ENCODE results near the gene ZNF547.

Gene ZNF547

GRCh38 chr19:57319869-57320179, 43.5 kb upstream of the ZNF547 start:
- Histone ChIP-seq H3K4me3 (ENCODE audit: low read length) (peak overlapping the region; percentile 74), H3K4me2 (ENCODE audit: low read length) (peak overlapping the region; percentile 62), H3K4me1 (ENCODE audit: control insufficient read depth, low read length) (peaks cover 14% of the 10 kb centered on the region), H3K36me3 (ENCODE audit: control insufficient read depth, low read length) (no peaks in the 10 kb centered on the region), H3K79me2 (ENCODE audit: control insufficient read depth, low read length) (no peaks in the 10 kb centered on the region), H4K20me1 (ENCODE audit: control insufficient read depth, insufficient read depth, low read depth, low read length) (no peaks in the 10 kb centered on the region), H3F3A (ENCODE audit: control insufficient read depth, insufficient read depth) (no peaks in the 10 kb centered on the region), H3K27me3 (ENCODE audit: control insufficient read depth, low read length) (no peaks in the 10 kb centered on the region), H3K27ac (ENCODE audit: low read depth, low read length) (no peak overlapping the region), H3K9me2 (replicated peaks; ENCODE audit: control insufficient read depth, low read length) (no peaks in the 10 kb centered on the region), H3K9me3 (ENCODE audit: control insufficient read depth, insufficient read depth, low read length) (peaks cover 40% of the 10 kb centered on the region)
- TF ChIP-seq EZH2phosphoT487 (IDR thresholded peaks at IDR 0.05; ENCODE audit: borderline replicate concordance, low read length) (no peak), CTCF (IDR thresholded peaks at IDR 0.05; ENCODE audit: low read depth, low read length, poor library complexity, severe bottlenecking) (no peak)

- peak within 1 kb of the TSS; percentile 62 for H3K4me2 ChIP-seq (ENCODE audit: low read length)
- no peak within 1 kb of the TSS for H3K27ac ChIP-seq (ENCODE audit: low read depth, low read length)
- H3K4me1 ChIP-seq (ENCODE audit: control insufficient read depth, low read length): peaks cover 14% of the 10 kb centered on the region
- TF ChIP-seq EZH2phosphoT487 (IDR thresholded peaks at IDR 0.05; ENCODE audit: borderline replicate concordance, low read length): no peak
- TF ChIP-seq CTCF (IDR thresholded peaks at IDR 0.05; ENCODE audit: low read depth, low read length, poor library complexity, severe bottlenecking): no peak
- peaks cover 39% of the 10 kb centered on the region for H3K9me3 ChIP-seq (ENCODE audit: control insufficient read depth, insufficient read depth, low read length)
- H3K4me3 ChIP-seq (ENCODE audit: low read length): peak within 1 kb of the TSS; percentile 74
- H3K36me3 ChIP-seq (ENCODE audit: control insufficient read depth, low read length): no peaks in the 10 kb centered on the region
- H3K27me3 ChIP-seq (ENCODE audit: control insufficient read depth, low read length): no peaks in the 10 kb centered on the region
- H3K9me2 ChIP-seq (replicated peaks; ENCODE audit: control insufficient read depth, low read length): no peaks in the 10 kb centered on the region
- H3K79me2 ChIP-seq (ENCODE audit: control insufficient read depth, low read length): no peaks in the 10 kb centered on the region
- no peaks in the 10 kb centered on the region for H3F3A ChIP-seq (ENCODE audit: control insufficient read depth, insufficient read depth)
- no peaks in the 10 kb centered on the region for H4K20me1 ChIP-seq (ENCODE audit: control insufficient read depth, insufficient read depth, low read depth, low read length)
These were observed 42.9 kb upstream of the ZNF547 start, which contains the start of gene ZNF543 for GRCh38 chr19:57320180-57321084. Gene ZNF543, plus strand, starts transcription at chr19:57320472. Its CDS starts 382 bp downstream, at chr19:57320854.

GRCh38 chr19:57321116-57321515, 42.2 kb upstream of the ZNF547 start:
- Histone ChIP-seq H3K27me3 (ENCODE audit: control insufficient read depth, low read length) (no peaks in the 10 kb centered on the region), H3K4me2 (ENCODE audit: low read length) (peak overlapping the region; percentile 62), H3K9me2 (replicated peaks; ENCODE audit: control insufficient read depth, low read length) (no peaks in the 10 kb centered on the region), H3K4me3 (ENCODE audit: low read length) (peak overlapping the region; percentile 74), H3K36me3 (ENCODE audit: control insufficient read depth, low read length) (no peaks in the 10 kb centered on the region), H3K27ac (ENCODE audit: low read depth, low read length) (no peak overlapping the region), H4K20me1 (ENCODE audit: control insufficient read depth, insufficient read depth, low read depth, low read length) (no peaks in the 10 kb centered on the region), H3F3A (ENCODE audit: control insufficient read depth, insufficient read depth) (no peaks in the 10 kb centered on the region), H3K9me3 (ENCODE audit: control insufficient read depth, insufficient read depth, low read length) (peaks cover 35% of the 10 kb centered on the region), H3K79me2 (ENCODE audit: control insufficient read depth, low read length) (no peaks in the 10 kb centered on the region), H3K4me1 (ENCODE audit: control insufficient read depth, low read length) (peaks cover 14% of the 10 kb centered on the region)
- TF ChIP-seq EZH2phosphoT487 (IDR thresholded peaks at IDR 0.05; ENCODE audit: borderline replicate concordance, low read length) (no peak), CTCF (IDR thresholded peaks at IDR 0.05; ENCODE audit: low read depth, low read length, poor library complexity, severe bottlenecking) (no peak)

Data from DOHH2 (cell line).